Stimulated activated CD8-positive, alpha-beta memory T cell treated with anti-CD3 and anti-CD28 coated beads, Interleukin-15, amount 100 ng/mL, for 48 hours (primary cell): ENCODE results near the gene RMND5B.
"Not testable (repeated sequence)": the region's sequence is repeated elsewhere in the genome, so short reads cannot be mapped to it uniquely, and the experiment has no call there.

Experiments used
- DNase-seq, 2 donors: peaks; one replicate each; pipeline ENCODE4 v3.0.0-alpha.2; 2020; ENCODE audit warnings: low read depth in 2 of 2

The RMND5B gene

GRCh38 chr5:178170455-178170854 is 39.6 kb downstream of the RMND5B start:
- DNase-seq, result no peak

DNA sequence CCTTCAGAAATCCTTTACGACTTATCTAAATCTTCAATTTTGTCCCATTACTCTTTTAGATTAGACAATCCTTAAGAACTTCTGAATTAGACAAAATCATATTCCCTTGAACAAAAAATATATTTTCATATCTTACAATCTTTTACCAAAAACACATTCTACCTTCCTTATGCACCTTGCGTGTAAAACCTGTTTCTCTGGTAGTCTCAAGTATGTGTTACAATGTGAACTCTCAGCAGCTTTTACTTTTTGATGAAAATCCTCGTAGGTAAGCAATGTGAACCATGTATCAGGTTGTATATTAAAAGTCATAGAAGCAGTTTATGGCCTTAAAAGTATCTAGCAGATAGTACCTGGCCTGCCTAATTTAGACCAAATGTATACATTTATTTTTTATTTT is 43.6 kb downstream of the RMND5B start:
- DNase-seq, result no peak

- no peak for DNase-seq
Measured at GRCh38 chr5:178176791-178177190, 46.0 kb downstream of the RMND5B start.

GRCh38 chr5:178177569-178177968 is 46.8 kb downstream of the RMND5B start:
- no peak for DNase-seq

GRCh38 chr5:178180141-178180863 is 49.5 kb downstream of the RMND5B start:
- no peak for DNase-seq

- no peak for DNase-seq
Measured at GRCh38 chr5:178182158-178182876, 51.5 kb downstream of the RMND5B start.

DNA sequence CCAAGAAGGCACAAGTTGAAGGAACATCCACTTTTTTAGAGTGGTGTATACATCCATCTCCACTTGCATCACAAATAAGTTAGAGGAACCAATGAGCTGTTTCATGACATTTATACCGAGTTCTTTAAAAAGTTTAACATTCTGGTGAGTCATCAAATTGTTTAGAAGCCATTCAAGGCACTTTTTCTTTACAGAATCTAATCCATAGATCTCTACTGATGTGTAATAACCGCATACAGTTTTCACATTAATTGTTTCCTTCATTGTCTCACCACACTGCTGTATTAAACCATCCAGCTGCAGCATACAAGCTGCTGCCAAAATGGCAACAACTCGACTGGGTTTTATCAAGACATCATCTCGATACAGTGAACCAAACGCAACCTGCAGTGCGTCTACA is 55.6 kb downstream of the RMND5B start:
- no peak for DNase-seq

DNA sequence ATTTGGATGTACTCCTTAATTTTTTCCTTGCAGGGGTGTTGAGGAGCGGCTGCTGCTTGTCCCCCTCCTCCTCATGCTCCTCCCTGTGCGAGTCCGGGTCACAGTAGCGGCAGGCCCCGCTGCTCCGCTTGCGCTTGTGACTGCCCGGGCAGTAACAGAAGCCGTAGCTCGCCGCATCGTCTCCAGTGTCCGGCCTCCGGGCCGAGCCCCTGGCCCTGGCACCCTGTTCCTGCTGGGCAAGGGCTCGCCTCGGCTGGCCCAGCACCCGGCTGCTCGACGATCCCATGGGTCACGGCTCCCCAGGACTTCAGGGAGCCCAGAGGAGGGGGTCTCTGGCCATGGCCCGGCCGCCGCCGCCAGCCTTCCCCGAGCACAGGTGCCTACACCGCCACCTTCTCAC is 56.2 kb downstream of the RMND5B start, which contains the start of gene GMCL2:
Gene GMCL2, minus strand, starts transcription at position 358 of the 400 bp plus-strand sequence. Its CDS starts 72 bp downstream, at position 286.
- DNase-seq, result no peak

GRCh38 chr5:178189433-178189832 is 58.6 kb downstream of the RMND5B start:
- no peak for DNase-seq

- DNase-seq, result no peak
Measured at GRCh38 chr5:178191661-178192060, 60.8 kb downstream of the RMND5B start.

DNA sequence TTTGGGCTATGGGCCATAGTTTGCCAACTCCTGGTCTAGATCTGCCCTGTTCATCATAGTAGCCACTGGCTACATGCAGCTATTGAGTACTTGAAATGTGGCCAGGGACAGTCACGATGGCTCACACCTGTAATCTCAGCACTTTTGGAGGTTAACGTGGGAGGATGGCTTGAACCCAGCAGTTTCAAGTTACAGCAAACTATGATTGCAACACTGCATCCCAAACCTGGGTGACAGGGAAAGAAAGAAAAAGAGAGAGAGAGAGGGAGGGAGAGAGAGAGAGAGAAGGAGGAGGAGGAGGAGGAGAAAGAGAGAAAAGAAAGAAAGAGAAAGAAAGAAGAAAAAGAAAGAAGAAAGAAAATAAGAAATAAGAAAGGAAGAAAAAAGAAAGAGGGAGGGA is 61.4 kb downstream of the RMND5B start:
- no peak for DNase-seq

GRCh38 chr5:178192787-178193186 is 62.0 kb downstream of the RMND5B start:
- DNase-seq, result no peak

DNA sequence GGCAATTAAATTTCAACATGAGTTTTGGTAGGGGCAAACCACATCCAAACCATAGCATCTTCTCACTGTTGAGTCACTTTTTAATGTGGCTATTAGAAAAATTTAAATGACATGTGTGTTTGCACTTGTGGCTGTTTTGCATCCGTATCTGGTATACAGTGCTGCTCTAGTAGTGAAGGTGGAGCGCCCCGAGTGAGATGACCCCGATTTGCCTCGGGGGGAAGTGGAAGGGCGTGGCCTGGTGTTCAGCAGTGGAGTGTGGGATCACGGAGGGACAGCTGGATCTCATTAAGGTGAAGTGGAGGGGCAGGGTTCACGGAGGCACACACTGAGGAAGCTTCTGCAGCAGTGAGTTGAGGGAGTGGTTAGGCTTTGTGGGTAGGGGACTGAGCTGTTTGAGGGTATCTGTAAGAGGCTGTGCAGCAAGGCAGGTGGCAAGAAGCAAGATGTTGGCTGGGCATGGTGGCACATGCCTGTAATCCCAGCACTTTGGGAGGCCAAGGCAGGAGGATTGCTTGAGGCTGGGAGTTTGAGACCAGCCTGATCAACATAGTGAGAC is 62.5 kb downstream of the RMND5B start:
- no peak for DNase-seq

- no peak for DNase-seq
Measured at GRCh38 chr5:178194026-178194425, 63.2 kb downstream of the RMND5B start.

- DNase-seq, result no peak
Measured at GRCh38 chr5:178196281-178196812, 65.5 kb downstream of the RMND5B start.

- no peak for DNase-seq
Measured at GRCh38 chr5:178196986-178197385, 66.2 kb downstream of the RMND5B start.

GRCh38 chr5:178198151-178198550 is 67.3 kb downstream of the RMND5B start:
- DNase-seq, result not testable (repeated sequence)

GRCh38 chr5:178198706-178199105 is 67.9 kb downstream of the RMND5B start:
- no peak for DNase-seq

- no peak for DNase-seq
Measured at GRCh38 chr5:178199581-178200434, 69.0 kb downstream of the RMND5B start.
